ENCODE measurements around the gene RNF128.
"Not testable (repeated sequence)": the region's sequence is repeated elsewhere in the genome, so short reads cannot be mapped to it uniquely, and the experiment has no call there.

RNF128 gene

GRCh38 chrX:106751407-106751806, 24.9 kb downstream of the RNF128 start:
- TF ChIP-seq, protein P1, sequence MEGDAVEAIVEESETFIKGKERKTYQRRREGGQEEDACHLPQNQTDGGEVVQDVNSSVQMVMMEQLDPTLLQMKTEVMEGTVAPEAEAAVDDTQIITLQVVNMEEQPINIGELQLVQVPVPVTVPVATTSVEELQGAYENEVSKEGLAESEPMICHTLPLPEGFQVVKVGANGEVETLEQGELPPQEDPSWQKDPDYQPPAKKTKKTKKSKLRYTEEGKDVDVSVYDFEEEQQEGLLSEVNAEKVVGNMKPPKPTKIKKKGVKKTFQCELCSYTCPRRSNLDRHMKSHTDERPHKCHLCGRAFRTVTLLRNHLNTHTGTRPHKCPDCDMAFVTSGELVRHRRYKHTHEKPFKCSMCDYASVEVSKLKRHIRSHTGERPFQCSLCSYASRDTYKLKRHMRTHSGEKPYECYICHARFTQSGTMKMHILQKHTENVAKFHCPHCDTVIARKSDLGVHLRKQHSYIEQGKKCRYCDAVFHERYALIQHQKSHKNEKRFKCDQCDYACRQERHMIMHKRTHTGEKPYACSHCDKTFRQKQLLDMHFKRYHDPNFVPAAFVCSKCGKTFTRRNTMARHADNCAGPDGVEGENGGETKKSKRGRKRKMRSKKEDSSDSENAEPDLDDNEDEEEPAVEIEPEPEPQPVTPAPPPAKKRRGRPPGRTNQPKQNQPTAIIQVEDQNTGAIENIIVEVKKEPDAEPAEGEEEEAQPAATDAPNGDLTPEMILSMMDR (IDR thresholded peaks at IDR 0.05; ENCODE audit: low read depth, low read length): no peak

DNA sequence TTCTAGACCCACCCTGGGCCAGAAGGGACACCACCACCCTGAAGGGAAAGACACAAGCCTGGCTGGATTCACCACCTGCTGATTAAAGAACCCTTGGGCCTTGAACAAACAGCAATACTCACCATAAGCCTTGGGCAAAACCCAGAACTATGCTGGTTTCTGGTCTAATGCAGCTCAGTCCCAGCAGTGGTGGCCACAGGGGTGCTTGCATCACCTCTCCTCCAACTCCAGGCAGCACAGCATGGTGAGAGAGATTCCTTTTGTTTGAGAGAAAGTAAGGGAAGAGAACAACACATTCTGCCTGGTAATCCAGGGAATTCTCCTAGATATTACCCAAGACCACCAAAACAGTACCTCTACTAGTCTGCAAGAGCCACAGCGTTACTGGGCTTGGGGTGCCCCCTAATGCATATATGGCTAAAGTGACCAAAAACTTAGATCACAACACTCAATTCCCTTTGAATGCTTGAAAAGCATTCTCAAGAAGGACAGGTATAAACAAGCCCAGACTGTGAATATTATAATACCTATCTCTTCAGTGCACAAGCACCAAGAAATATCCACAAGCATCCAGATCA, 25.7 kb downstream of the RNF128 start:
- no peak overlapping the region for H3K4me3 ChIP-seq (ENCODE audit: low read depth, low read length)
- H3K36me3 ChIP-seq: no peaks in the 10 kb centered on the region
- peaks cover 2% of the 10 kb centered on the region for H3K27me3 ChIP-seq (ENCODE audit: insufficient read depth, low read depth, severe bottlenecking)
- no peak for DNase-seq
- peaks cover 3% of the 10 kb centered on the region for H3K9me3 ChIP-seq (ENCODE audit: severe bottlenecking)
- no peak overlapping the region for H3K27ac ChIP-seq
- TF ChIP-seq, protein P1 (IDR thresholded peaks at IDR 0.05; ENCODE audit: low read depth, low read length): no peak

More at GRCh38 chrX:106751407-106751806, 24.9 kb downstream of the RNF128 start:
- no peak for DNase-seq
- peaks cover 3% of the 10 kb centered on the region for H3K9me3 ChIP-seq (ENCODE audit: severe bottlenecking)
- peaks cover 4% of the 10 kb centered on the region for H3K27me3 ChIP-seq (ENCODE audit: insufficient read depth, low read depth, severe bottlenecking)
- no peak overlapping the region for H3K27ac ChIP-seq
- H3K36me3 ChIP-seq: no peaks in the 10 kb centered on the region
- no peak overlapping the region for H3K4me3 ChIP-seq (ENCODE audit: low read depth, low read length)

- not testable (repeated sequence) for H3K4me3 ChIP-seq (ENCODE audit: low read depth, low read length); H3K9me3 ChIP-seq (ENCODE audit: severe bottlenecking); H3K27ac ChIP-seq; H3K36me3 ChIP-seq; DNase-seq
- H3K27me3 ChIP-seq (ENCODE audit: insufficient read depth, low read depth, severe bottlenecking): peaks cover 30% of the 10 kb centered on the region
These were observed 42.8 kb downstream of the RNF128 start for GRCh38 chrX:106769288-106769687.

DNA sequence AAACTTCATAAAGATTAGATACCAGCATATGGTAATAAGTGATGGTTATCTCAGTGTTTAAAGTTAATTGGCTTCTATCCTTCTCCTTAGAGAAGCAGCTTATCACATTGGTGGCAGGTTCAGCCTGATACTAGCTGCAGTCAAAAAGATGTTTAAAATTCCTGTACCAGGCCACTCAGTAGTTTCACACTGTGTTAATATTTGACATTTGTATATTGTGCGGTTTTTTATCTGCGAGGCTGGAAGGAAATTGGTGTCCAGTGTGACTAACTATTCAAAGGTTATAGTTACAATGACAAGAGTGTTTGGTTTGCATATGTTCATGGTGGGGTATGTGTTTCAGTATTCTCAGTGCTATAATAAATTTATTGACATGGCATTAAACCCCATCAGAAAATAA, 48.5 kb downstream of the RNF128 start:
- no peak overlapping the region for H3K4me3 ChIP-seq (ENCODE audit: low read depth, low read length)
- no peak for DNase-seq
- TF ChIP-seq, protein P1 (IDR thresholded peaks at IDR 0.05; ENCODE audit: low read depth, low read length): no peak
- H3K36me3 ChIP-seq: no peaks in the 10 kb centered on the region
- H3K9me3 ChIP-seq (ENCODE audit: severe bottlenecking): no peaks in the 10 kb centered on the region
- peaks cover 46% of the 10 kb centered on the region for H3K27me3 ChIP-seq (ENCODE audit: insufficient read depth, low read depth, severe bottlenecking)
- no peak overlapping the region for H3K27ac ChIP-seq

DNA sequence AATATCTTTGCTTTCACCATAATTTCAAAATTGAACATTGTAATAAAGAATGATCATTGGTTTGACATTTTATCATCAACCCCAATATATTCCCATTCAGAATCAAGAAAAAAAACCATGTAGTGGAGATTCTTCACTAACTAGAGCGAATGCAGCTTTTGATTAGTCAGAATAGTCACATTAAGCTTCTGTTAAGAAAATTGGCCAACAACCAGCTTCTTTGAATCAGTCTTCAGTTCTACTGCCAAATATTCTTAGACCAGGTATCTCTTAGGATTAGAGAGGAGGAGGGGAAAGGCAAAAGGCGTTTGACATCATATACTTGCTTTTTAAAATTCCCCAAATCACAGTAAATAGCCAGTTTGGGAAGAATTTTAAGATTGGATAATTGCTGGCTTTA, 53.8 kb downstream of the RNF128 start:
- DNase-seq: no peak
- Histone ChIP-seq H3K27me3 (ENCODE audit: insufficient read depth, low read depth, severe bottlenecking) (peaks cover 51% of the 10 kb centered on the region), H3K9me3 (ENCODE audit: severe bottlenecking) (no peaks in the 10 kb centered on the region), H3K36me3 (no peaks in the 10 kb centered on the region), H3K27ac (no peak overlapping the region), H3K4me3 (ENCODE audit: low read depth, low read length) (no peak overlapping the region)
- TF ChIP-seq, protein P1 (IDR thresholded peaks at IDR 0.05; ENCODE audit: low read depth, low read length): no peak

DNA sequence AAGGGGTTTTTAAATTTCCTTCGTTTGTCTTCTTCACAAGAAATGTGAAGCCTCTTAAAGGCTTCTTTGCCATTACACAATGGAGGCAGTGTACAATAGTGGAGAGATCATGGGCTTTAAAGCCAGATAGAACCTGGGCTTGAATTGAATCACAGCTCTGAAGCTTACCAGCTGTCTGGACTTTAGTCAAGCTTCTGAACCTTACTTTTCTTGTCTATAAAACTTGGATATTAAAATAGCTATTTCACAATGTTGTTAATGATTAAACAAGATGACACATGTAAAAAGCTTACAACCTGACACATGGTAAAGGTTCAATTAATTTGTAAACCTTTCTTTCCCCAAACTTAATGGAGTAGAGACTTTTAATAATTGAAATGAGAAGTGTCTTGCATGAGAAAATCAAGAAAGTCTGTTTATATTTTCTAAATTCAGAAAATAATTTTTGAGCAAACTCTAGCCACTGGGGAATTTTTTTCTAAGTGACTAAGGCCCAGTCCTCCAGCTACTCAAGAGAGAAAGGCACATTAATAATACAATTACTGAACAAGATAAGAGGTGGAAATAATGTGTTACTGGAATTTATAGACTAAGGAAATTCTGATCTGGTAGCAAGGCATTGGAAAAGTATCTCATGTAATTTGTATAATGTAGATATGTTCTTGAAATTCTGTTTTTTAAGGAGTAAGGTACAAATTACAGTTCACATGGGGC, 54.3 kb downstream of the RNF128 start:
- no peak overlapping the region for H3K4me3 ChIP-seq (ENCODE audit: low read depth, low read length)
- DNase-seq: no peak
- peaks cover 57% of the 10 kb centered on the region for H3K27me3 ChIP-seq (ENCODE audit: insufficient read depth, low read depth, severe bottlenecking)
- H3K27ac ChIP-seq: no peak overlapping the region
- TF ChIP-seq, protein P1 (IDR thresholded peaks at IDR 0.05; ENCODE audit: low read depth, low read length): no peak
- no peaks in the 10 kb centered on the region for H3K36me3 ChIP-seq
- H3K9me3 ChIP-seq (ENCODE audit: severe bottlenecking): no peaks in the 10 kb centered on the region
